GM13977 (cell line): ENCODE measurements around the gene TRIM7.

ENCODE experiments used
- DNase-seq: peaks from one replicate; pipeline ENCODE4 v3.0.0; 2012; ENCODE audit warnings: low spot score
- CTCF ChIP-seq: IDR thresholded peaks from 2 replicates; pipeline ENCODE4 v1.5.1; 2012; ENCODE audit warnings: mild to moderate bottlenecking, control low read depth; ENCODE audit not compliant: insufficient read depth; ENCODE audit errors: extremely low read depth, missing control alignments
- in situ Hi-C: fragments of 300-500 bp; cut with MboI; formaldehyde crosslinking; loops from one replicate; pipeline ENCODE4 v1.12.0; 2022; ENCODE audit warnings: low sequenced_read_pairs, low pct_unique_long_range_greater_than_20kb, mixed read lengths, inconsistent platforms; ENCODE audit not compliant: unreplicated experiment

Gene TRIM7

DNA sequence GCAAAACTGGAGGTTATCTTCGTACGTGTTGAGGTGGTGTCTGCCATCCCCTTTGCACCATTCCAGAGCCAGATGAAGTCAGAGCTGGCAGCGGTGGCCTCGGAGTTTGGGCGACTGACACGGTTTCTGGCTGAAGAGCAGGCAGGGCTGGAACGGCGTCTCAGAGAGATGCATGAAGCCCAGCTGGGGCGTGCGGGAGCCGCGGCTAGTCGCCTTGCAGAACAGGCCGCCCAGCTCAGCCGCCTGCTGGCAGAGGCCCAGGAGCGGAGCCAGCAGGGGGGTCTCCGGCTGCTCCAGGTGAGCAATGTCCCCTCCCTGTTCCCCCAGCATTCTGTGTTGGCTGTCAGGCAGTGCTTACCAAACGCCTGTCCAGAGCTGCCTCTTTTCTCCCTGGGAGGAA is 27.6 kb upstream of the TRIM7 start:
- no peak for DNase-seq
- in situ Hi-C loops = no loop called here
- no peak for TF ChIP-seq CTCF

DNA sequence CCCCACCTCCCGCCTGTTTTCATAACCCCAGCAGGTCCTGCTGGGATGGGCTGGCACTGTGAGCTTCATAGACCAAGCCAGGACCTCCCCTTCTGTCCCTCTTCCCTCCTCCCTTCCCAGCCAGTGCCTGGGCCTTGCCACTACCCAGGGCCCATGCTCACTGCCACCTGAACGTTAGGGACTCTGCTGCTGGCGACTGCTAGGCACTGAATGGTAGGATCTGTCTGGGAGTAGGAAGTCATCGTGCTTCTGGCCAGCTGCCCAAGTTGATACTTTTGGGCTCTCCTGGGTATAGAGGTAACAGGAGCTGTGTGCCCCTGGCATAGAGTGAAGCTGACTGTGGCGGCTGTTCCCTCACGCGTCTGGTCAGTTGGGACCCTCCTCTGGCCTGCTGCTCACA is 26.4 kb upstream of the TRIM7 start:
- in situ Hi-C loops = no loop called here
- no peak for TF ChIP-seq CTCF
- DNase-seq = no peak

- DNase-seq = no peak
- in situ Hi-C loops = no loop called here
- TF ChIP-seq CTCF = no peak
Observed at GRCh38 chr5:181230551-181230950, 25.6 kb upstream of the TRIM7 start.

- TF ChIP-seq CTCF = no peak
- no peak for DNase-seq
- in situ Hi-C loops = no loop called here
Observed at GRCh38 chr5:181229996-181230395, 25.0 kb upstream of the TRIM7 start.

DNA sequence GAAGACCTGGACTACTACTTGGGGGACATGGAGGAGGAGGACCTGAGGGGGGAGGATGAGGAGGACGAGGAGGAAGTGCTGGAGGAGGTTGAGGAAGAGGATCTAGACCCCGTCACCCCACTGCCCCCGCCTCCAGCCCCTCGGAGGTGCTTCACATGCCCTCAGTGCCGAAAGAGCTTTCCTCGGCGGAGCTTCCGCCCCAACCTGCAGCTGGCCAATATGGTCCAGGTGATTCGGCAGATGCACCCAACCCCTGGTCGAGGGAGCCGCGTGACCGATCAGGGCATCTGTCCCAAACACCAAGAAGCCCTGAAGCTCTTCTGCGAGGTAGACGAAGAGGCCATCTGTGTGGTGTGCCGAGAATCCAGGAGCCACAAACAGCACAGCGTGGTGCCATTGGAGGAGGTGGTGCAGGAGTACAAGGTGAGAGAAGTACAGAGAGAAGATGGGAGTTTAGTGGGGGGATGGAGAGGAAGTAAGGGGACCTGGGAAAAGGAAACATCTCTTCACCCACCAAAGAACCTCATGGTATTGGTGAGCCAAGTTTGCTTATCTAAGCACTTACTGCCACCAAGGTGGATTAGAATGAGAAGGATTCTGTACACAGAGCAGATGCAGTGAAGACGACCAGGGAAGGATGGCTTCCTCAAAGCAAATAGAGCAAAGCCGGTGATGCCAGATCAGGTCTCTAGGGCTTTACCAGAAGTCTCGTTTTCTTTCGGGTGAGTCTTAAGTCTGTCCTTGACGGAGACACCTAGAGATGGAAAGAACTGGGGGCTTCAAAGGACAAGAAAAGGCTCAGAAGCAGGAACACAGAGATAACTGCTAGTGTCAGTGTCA is 19.6 kb upstream of the TRIM7 start:
- TF ChIP-seq CTCF = no peak
- DNase-seq = no peak
- in situ Hi-C loops = no loop called here

GRCh38 chr5:181223729-181224389 is 18.9 kb upstream of the TRIM7 start:
- TF ChIP-seq CTCF = no peak
- DNase-seq = peak; percentile 69
- in situ Hi-C loops = no loop called here
